WTC11 (cell line): ENCODE measurements around the gene CHRNB1. TPM values are rescaled to one million over a fixed set of nuclear protein-coding genes. Genes with fewer than 3 reads are reported as not detected.
A peak's percentile ranks its signal among the peaks of the same experiment; 100 is the strongest.

Source experiments
- ATAC-seq: fragments of 200-7000 bp; cut with Tn5 transposase; 2 replicates; pipeline ENCODE4 v1.10.0; 2021; ENCODE audit warnings: mild to moderate bottlenecking, moderate library complexity
- CTCF ChIA-PET: fragments of 300-600 bp; sonication (Branson Sonifier 250); formaldehyde crosslinking; loops from one replicate; lab custom pipeline; 2021; ENCODE audit warnings: antibody characterized with exemption; lab: Charles Lee
- POLR2A ChIA-PET: fragments of 350-600 bp; sonication (Branson Sonifier 250); formaldehyde crosslinking; loops from one replicate; lab custom pipeline; 2021; ENCODE audit warnings: antibody characterized with exemption; lab: Charles Lee
- DNase-seq: peaks from one replicate; pipeline ENCODE4 v3.0.0; 2021; ENCODE audit warnings: low spot score
- H3K27ac Mint-ChIP-seq: 2 replicates; pipeline ENCODE4 v1.8.0; 2021; ENCODE audit warnings: mixed read lengths
- H3K27me3 Mint-ChIP-seq: 2 replicates; pipeline ENCODE4 v1.8.0; 2021; ENCODE audit warnings: low read depth, mild to moderate bottlenecking, moderate library complexity, mixed read lengths
- H3K36me3 Mint-ChIP-seq: 2 replicates; pipeline ENCODE4 v1.8.0; 2021; ENCODE audit warnings: mixed read lengths
- H3K4me1 Mint-ChIP-seq: 2 replicates; pipeline ENCODE4 v1.8.0; 2022; ENCODE audit warnings: mixed read lengths
- H3K4me3 Mint-ChIP-seq: 2 replicates; pipeline ENCODE4 v1.8.0; 2021; ENCODE audit warnings: mild to moderate bottlenecking, moderate library complexity, mixed read lengths
- H3K9me3 Mint-ChIP-seq: 2 replicates; pipeline ENCODE4 v1.8.0; 2021; ENCODE audit warnings: mixed read lengths
- CREB1 ChIP-seq: sonication (generic); formaldehyde crosslinking; IDR thresholded peaks from 2 replicates; pipeline ENCODE4 v1.8.0; 2023; ENCODE audit warnings: mild to moderate bottlenecking, missing genetic modification reagents
- ELF4 ChIP-seq: sonication (generic); formaldehyde crosslinking; IDR thresholded peaks from 2 replicates; pipeline ENCODE4 v1.8.1; 2022; ENCODE audit warnings: low read depth, mild to moderate bottlenecking, moderate library complexity, missing genetic modification reagents
- ETV6 ChIP-seq: sonication (generic); formaldehyde crosslinking; IDR thresholded peaks from 2 replicates; pipeline ENCODE4 v1.8.1; 2022; ENCODE audit warnings: mild to moderate bottlenecking, missing genetic modification reagents
- GTF2I ChIP-seq: fragments of 250-450 bp; sonication (Bioruptor Pico); conservative IDR thresholded peaks from 2 replicates; pipeline ENCODE4 v1.4.0; 2021; ENCODE audit warnings: mild to moderate bottlenecking
- KAT7 ChIP-seq: sonication (generic); formaldehyde crosslinking; IDR thresholded peaks from 2 replicates; pipeline ENCODE4 v1.8.1; 2023; ENCODE audit warnings: missing genetic modification reagents, mild to moderate bottlenecking, borderline replicate concordance
- MXD4 ChIP-seq: fragments of 250-450 bp; sonication (Bioruptor Pico); IDR thresholded peaks from 2 replicates; pipeline ENCODE4 v1.8.0; 2021; ENCODE audit warnings: mild to moderate bottlenecking, moderate library complexity, borderline replicate concordance
- NFYB ChIP-seq: sonication (generic); formaldehyde crosslinking; conservative IDR thresholded peaks from 2 replicates; pipeline ENCODE4 v1.8.0; 2022; ENCODE audit warnings: low read depth, missing genetic modification reagents
- NR3C1 ChIP-seq: sonication (generic); formaldehyde crosslinking; conservative IDR thresholded peaks from 2 replicates; pipeline ENCODE4 v1.8.1; 2023; ENCODE audit warnings: low read depth, mild to moderate bottlenecking, missing genetic modification reagents
- RORB ChIP-seq: fragments of 250-450 bp; sonication (Bioruptor Pico); IDR thresholded peaks from 2 replicates; pipeline ENCODE4 v1.9.0; 2021; ENCODE audit warnings: mild to moderate bottlenecking
- TCF7 ChIP-seq: sonication (generic); formaldehyde crosslinking; IDR thresholded peaks from 2 replicates; pipeline ENCODE4 v1.8.0; 2022; ENCODE audit warnings: mild to moderate bottlenecking, low read depth, missing genetic modification reagents, moderate library complexity
- ZNF263 ChIP-seq: sonication (generic); formaldehyde crosslinking; IDR thresholded peaks from 2 replicates; pipeline ENCODE4 v1.8.1; 2022; ENCODE audit warnings: low read depth, mild to moderate bottlenecking, moderate library complexity, missing genetic modification reagents
- ZNF317 ChIP-seq: sonication (generic); formaldehyde crosslinking; IDR thresholded peaks from 2 replicates; pipeline ENCODE4 v1.8.1; 2023; ENCODE audit warnings: low read depth, mild to moderate bottlenecking, moderate library complexity, missing genetic modification reagents, borderline replicate concordance
- ZNF416 ChIP-seq: fragments of 250-450 bp; sonication (Bioruptor Pico); IDR thresholded peaks from 2 replicates; pipeline ENCODE4 v1.9.0; 2021; ENCODE audit warnings: mild to moderate bottlenecking, inconsistent platforms
- ZNF423 ChIP-seq: fragments of 250-450 bp; sonication (Bioruptor Pico); IDR thresholded peaks from 2 replicates; pipeline ENCODE4 v2.1.2; 2022; ENCODE audit warnings: mild to moderate bottlenecking, moderate library complexity
- ZNF671 ChIP-seq: fragments of 250-450 bp; sonication (Bioruptor Pico); IDR thresholded peaks from 2 replicates; pipeline ENCODE4 v1.8.0; 2021; ENCODE audit warnings: mild to moderate bottlenecking
- total RNA-seq: library from RNA; stranded (reverse); gene quantifications from 3 replicates; pipeline ENCODE4 v1.2.3, GENCODE V29; 2021
- TF ChIP-seq, protein P1 (sequence below): sonication (generic); formaldehyde crosslinking; IDR thresholded peaks from 2 replicates; pipeline ENCODE4 v1.8.1; 2022; ENCODE audit warnings: low read depth, mild to moderate bottlenecking, moderate library complexity, missing genetic modification reagents, borderline replicate concordance
- TF ChIP-seq, protein P2 (sequence below): sonication (generic); formaldehyde crosslinking; IDR thresholded peaks from 2 replicates; pipeline ENCODE4 v1.8.0; 2022; ENCODE audit warnings: mild to moderate bottlenecking, missing genetic modification reagents
- TF ChIP-seq, protein P3 (sequence below): fragments of 250-450 bp; sonication (Bioruptor Pico); conservative IDR thresholded peaks from 2 replicates; pipeline ENCODE4 v1.9.0; 2021; ENCODE audit warnings: mild to moderate bottlenecking
- TF ChIP-seq, protein P4 (sequence below): sonication (generic); formaldehyde crosslinking; IDR thresholded peaks from 2 replicates; pipeline ENCODE4 v1.8.0; 2022; ENCODE audit warnings: missing genetic modification reagents
- TF ChIP-seq, protein P5 (sequence below): sonication (generic); formaldehyde crosslinking; IDR thresholded peaks from 2 replicates; pipeline ENCODE4 v1.8.0; 2022; ENCODE audit warnings: mild to moderate bottlenecking, missing genetic modification reagents
- TF ChIP-seq, protein P6 (sequence below): fragments of 250-450 bp; sonication (Bioruptor Pico); IDR thresholded peaks from 2 replicates; pipeline ENCODE4 v2.1.2; 2022; ENCODE audit warnings: mild to moderate bottlenecking, moderate library complexity

The CHRNB1 gene
- total RNA-seq, 1 experiment from 2014 or later = 16.0 TPM

DNA sequence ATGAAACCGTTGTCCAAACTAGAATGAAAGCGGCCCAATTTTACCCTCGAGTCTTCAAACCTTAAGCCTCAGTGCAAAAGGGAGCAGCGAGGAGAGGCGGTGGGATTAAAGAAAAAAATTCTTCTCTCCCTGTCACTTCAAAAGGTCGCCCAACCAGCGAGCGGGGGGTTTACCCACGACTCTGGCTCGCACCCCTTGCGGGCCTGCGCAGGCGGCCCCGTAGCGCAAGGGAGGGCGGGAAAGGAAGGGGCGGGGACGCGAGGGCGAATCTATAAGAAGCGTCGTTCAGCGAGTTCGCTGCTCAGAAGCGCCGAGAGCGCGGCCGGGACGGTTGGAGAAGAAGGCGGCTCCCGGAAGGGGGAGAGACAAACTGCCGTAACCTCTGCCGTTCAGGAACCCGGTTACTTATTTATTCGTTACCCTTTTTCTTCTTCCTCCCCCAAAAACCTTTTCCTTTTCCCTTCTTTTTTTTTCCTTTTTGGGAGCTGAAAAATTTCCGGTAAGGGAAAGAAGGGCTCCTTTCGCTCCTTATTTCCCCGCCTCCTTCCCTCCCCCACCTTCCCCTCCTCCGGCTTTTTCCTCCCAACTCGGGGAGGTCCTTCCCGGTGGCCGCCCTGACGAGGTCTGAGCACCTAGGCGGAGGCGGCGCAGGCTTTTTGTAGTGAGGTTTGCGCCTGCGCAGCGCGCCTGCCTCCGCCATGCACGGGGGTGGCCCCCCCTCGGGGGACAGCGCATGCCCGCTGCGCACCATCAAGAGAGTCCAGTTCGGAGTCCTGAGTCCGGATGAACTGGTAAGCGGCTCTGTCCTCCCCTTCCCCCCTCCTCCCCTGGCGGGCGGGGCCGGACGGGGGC, 39.4 kb downstream of the CHRNB1 start, which contains the start of gene POLR2A (continued):
- TF ChIP-seq NR3C1 (CRISPR knock-in tag) (no peak), GTF2I (CRISPR knock-in tag) (no peak), KAT7 (no peak)
- TF ChIP-seq, protein P1, sequence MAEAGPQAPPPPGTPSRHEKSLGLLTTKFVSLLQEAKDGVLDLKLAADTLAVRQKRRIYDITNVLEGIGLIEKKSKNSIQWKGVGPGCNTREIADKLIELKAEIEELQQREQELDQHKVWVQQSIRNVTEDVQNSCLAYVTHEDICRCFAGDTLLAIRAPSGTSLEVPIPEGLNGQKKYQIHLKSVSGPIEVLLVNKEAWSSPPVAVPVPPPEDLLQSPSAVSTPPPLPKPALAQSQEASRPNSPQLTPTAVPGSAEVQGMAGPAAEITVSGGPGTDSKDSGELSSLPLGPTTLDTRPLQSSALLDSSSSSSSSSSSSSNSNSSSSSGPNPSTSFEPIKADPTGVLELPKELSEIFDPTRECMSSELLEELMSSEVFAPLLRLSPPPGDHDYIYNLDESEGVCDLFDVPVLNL (CRISPR knock-in tag) = peak; percentile 92; the same call in 1 of the 2 replicates
- TF ChIP-seq, protein P2, sequence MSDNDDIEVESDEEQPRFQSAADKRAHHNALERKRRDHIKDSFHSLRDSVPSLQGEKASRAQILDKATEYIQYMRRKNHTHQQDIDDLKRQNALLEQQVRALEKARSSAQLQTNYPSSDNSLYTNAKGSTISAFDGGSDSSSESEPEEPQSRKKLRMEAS = peak; percentile 71
- TF ChIP-seq, protein P3, sequence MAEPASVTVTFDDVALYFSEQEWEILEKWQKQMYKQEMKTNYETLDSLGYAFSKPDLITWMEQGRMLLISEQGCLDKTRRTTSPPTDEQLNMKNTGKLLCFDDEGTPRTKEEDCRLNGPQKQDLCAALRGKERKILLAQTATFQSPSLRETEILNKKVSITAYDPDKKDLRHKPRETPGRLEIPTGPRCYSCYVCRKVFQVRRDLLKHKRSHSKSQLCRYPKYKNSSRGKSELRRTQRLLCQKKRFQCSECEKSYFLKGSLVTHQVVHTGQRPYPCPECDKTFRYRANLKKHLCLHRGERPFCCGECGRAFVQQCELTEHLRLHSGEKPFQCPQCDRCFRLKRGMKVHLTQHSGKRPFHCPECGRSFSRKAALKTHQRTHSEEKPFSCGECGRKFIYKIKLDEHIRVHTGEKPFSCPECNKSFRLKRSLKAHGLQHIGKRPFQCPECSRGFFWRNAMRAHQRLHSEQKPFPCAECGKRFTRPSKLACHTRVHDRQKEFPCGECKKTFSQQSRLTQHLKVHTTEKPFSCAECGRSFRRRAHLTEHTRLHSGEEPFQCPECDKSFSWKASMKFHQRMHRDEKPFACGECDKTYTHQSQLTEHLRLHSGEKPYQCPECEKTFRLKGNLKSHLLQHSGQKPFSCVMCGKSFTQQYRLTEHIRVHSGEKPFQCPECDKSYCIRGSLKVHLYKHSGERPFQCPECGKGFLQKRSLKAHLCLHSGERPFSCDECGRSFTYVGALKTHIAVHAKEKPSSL (CRISPR knock-in tag) = 0 out of 2 replicates have a peak, but pooled peaks have one; percentile 83
- TF ChIP-seq, protein P4, sequence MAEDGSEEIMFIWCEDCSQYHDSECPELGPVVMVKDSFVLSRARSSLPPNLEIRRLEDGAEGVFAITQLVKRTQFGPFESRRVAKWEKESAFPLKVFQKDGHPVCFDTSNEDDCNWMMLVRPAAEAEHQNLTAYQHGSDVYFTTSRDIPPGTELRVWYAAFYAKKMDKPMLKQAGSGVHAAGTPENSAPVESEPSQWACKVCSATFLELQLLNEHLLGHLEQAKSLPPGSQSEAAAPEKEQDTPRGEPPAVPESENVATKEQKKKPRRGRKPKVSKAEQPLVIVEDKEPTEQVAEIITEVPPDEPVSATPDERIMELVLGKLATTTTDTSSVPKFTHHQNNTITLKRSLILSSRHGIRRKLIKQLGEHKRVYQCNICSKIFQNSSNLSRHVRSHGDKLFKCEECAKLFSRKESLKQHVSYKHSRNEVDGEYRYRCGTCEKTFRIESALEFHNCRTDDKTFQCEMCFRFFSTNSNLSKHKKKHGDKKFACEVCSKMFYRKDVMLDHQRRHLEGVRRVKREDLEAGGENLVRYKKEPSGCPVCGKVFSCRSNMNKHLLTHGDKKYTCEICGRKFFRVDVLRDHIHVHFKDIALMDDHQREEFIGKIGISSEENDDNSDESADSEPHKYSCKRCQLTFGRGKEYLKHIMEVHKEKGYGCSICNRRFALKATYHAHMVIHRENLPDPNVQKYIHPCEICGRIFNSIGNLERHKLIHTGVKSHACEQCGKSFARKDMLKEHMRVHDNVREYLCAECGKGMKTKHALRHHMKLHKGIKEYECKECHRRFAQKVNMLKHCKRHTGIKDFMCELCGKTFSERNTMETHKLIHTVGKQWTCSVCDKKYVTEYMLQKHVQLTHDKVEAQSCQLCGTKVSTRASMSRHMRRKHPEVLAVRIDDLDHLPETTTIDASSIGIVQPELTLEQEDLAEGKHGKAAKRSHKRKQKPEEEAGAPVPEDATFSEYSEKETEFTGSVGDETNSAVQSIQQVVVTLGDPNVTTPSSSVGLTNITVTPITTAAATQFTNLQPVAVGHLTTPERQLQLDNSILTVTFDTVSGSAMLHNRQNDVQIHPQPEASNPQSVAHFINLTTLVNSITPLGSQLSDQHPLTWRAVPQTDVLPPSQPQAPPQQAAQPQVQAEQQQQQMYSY = peak; percentile 93

DNA sequence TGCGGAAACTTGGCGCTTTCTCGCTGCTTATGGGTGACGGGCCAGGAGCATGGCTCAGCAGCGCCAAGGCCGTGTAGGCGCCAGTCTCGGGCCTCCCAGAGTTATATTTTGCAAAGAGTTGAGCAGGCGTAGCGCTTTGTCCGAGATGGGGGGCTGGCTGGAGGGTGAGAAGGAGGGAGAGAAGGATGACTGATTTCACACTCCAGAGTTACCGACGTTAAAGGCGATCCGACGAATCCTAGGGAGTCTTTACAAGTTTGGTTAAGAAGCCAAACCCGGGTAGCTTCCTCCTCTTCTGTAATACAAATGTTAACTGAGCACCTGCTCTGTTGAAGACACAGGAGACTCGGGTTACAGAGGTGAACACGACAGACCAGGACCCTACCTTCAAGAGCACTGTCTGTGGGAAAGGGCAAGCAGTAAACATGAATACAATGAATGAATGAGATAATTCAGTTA, 40.1 kb downstream of the CHRNB1 start:
- H3K27ac Mint-ChIP-seq = peak overlapping the region; percentile 97
- ATAC-seq (peak; percentile 1), DNase-seq (no peak)
- ChIA-PET CTCF (interaction anchor here (0.7 to 2.4 kb wide), 5 partner anchors 18 to 359 kb away, joined by 3 to 10 read pairs (median 5); partner anchors contain the start of gene TNK1), POLR2A (interaction anchor here (0.6 to 2.2 kb wide), 5 partner anchors 12 to 173 kb away, joined by 3 to 15 read pairs (median 10); partner anchors contain the start of gene MPDU1)
- H3K9me3 Mint-ChIP-seq = no peaks in the 10 kb centered on the region
- H3K36me3 Mint-ChIP-seq = peaks cover 7% of the 10 kb centered on the region
- no peaks in the 10 kb centered on the region for H3K27me3 Mint-ChIP-seq
- H3K4me1 Mint-ChIP-seq = peaks cover 58% of the 10 kb centered on the region
- H3K4me3 Mint-ChIP-seq = peak overlapping the region; percentile 90
- no peak for TF ChIP-seq ZNF671 (CRISPR knock-in tag)
- TF ChIP-seq, protein P2 = 0 out of 2 replicates have a peak, but pooled peaks have one; percentile 7
- TF ChIP-seq, protein P5, sequence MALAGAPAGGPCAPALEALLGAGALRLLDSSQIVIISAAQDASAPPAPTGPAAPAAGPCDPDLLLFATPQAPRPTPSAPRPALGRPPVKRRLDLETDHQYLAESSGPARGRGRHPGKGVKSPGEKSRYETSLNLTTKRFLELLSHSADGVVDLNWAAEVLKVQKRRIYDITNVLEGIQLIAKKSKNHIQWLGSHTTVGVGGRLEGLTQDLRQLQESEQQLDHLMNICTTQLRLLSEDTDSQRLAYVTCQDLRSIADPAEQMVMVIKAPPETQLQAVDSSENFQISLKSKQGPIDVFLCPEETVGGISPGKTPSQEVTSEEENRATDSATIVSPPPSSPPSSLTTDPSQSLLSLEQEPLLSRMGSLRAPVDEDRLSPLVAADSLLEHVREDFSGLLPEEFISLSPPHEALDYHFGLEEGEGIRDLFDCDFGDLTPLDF (CRISPR knock-in tag) = 0 out of 2 replicates have a peak, but pooled peaks have one; percentile 14
- TF ChIP-seq CREB1 (CRISPR knock-in tag) = no peak
- no peak for TF ChIP-seq ZNF317 (CRISPR knock-in tag)
- TF ChIP-seq ZNF416 (CRISPR knock-in tag) = no peak
- no peak for TF ChIP-seq KAT7
- no peak for TF ChIP-seq ELF4 (CRISPR knock-in tag)
- no peak for TF ChIP-seq TCF7 (CRISPR knock-in tag)
- TF ChIP-seq MXD4 (CRISPR knock-in tag) = no peak
- peak; percentile 76; the same call in 1 of the 2 replicates for TF ChIP-seq ETV6 (CRISPR knock-in tag)
- no peak for TF ChIP-seq RORB
- TF ChIP-seq, protein P6, sequence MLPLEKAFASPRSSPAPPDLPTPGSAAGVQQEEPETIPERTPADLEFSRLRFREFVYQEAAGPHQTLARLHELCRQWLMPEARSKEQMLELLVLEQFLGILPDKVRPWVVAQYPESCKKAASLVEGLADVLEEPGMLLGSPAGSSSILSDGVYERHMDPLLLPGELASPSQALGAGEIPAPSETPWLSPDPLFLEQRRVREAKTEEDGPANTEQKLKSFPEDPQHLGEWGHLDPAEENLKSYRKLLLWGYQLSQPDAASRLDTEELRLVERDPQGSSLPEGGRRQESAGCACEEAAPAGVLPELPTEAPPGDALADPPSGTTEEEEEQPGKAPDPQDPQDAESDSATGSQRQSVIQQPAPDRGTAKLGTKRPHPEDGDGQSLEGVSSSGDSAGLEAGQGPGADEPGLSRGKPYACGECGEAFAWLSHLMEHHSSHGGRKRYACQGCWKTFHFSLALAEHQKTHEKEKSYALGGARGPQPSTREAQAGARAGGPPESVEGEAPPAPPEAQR = no peak
- TF ChIP-seq NFYB (CRISPR knock-in tag) = no peak
- no peak for TF ChIP-seq ZNF423 (CRISPR knock-in tag)
- TF ChIP-seq ZNF263 (CRISPR knock-in tag) = no peak
